ENCODE data around the gene PLAAT2. TPM values are rescaled to one million over a fixed set of nuclear protein-coding genes. Genes with fewer than 3 reads are reported as not detected.

Gene PLAAT2
- total and polyA plus RNA-seq, 2 of the 13 experiments (the other 11 are each of a cell fraction or from before 2014, with no cell fraction given) = 0.22 TPM; not detected in 1

GRCh38 chr11:63534895-63535461 lies 28.2 kb downstream of the PLAAT2 start (continued):
- TF ChIP-seq, protein P1, sequence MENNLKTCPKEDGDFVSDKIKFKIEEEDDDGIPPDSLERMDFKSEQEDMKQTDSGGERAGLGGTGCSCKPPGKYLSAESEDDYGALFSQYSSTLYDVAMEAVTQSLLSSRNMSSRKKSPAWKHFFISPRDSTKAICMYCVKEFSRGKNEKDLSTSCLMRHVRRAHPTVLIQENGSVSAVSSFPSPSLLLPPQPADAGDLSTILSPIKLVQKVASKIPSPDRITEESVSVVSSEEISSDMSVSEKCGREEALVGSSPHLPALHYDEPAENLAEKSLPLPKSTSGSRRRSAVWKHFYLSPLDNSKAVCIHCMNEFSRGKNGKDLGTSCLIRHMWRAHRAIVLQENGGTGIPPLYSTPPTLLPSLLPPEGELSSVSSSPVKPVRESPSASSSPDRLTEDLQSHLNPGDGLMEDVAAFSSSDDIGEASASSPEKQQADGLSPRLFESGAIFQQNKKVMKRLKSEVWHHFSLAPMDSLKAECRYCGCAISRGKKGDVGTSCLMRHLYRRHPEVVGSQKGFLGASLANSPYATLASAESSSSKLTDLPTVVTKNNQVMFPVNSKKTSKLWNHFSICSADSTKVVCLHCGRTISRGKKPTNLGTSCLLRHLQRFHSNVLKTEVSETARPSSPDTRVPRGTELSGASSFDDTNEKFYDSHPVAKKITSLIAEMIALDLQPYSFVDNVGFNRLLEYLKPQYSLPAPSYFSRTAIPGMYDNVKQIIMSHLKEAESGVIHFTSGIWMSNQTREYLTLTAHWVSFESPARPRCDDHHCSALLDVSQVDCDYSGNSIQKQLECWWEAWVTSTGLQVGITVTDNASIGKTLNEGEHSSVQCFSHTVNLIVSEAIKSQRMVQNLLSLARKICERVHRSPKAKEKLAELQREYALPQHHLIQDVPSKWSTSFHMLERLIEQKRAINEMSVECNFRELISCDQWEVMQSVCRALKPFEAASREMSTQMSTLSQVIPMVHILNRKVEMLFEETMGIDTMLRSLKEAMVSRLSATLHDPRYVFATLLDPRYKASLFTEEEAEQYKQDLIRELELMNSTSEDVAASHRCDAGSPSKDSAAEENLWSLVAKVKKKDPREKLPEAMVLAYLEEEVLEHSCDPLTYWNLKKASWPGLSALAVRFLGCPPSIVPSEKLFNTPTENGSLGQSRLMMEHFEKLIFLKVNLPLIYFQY (CRISPR knock-in tag; IDR thresholded peaks at IDR 0.05; ENCODE audit: borderline replicate concordance) = no peak
- TF ChIP-seq AGO1 (IDR thresholded peaks at IDR 0.05; ENCODE audit: low read depth, low read length, poor library complexity, severe bottlenecking) = no peak
- TF ChIP-seq ARID2 (CRISPR knock-in tag; IDR thresholded peaks at IDR 0.05; ENCODE audit: borderline replicate concordance) = no peak
- no peak for TF ChIP-seq ZNF354B (CRISPR knock-in tag; IDR thresholded peaks at IDR 0.05)
- no peak for TF ChIP-seq ZNF446 (CRISPR knock-in tag; IDR thresholded peaks at IDR 0.05)
- TF ChIP-seq RBM22 (optimal IDR thresholded peaks at IDR 0.05; ENCODE audit: low read length) = no peak
- TF ChIP-seq TCF12 (IDR thresholded peaks at IDR 0.05) = no peak
- no peak for TF ChIP-seq TCF12 (CRISPR knock-in tag; IDR thresholded peaks at IDR 0.05)
- TF ChIP-seq HOMEZ (CRISPR knock-in tag; IDR thresholded peaks at IDR 0.05; ENCODE audit: low read depth) = no peak
- no peak for TF ChIP-seq MAF1 (CRISPR knock-in tag; IDR thresholded peaks at IDR 0.05; ENCODE audit: borderline replicate concordance)
- TF ChIP-seq, protein P2, sequence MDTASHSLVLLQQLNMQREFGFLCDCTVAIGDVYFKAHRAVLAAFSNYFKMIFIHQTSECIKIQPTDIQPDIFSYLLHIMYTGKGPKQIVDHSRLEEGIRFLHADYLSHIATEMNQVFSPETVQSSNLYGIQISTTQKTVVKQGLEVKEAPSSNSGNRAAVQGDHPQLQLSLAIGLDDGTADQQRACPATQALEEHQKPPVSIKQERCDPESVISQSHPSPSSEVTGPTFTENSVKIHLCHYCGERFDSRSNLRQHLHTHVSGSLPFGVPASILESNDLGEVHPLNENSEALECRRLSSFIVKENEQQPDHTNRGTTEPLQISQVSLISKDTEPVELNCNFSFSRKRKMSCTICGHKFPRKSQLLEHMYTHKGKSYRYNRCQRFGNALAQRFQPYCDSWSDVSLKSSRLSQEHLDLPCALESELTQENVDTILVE (CRISPR knock-in tag; IDR thresholded peaks at IDR 0.05) = no peak
- no peak for TF ChIP-seq ZNF317 (CRISPR knock-in tag; IDR thresholded peaks at IDR 0.05)
- no peak for TF ChIP-seq TAF15 (IDR thresholded peaks at IDR 0.05; ENCODE audit: low read depth, low read length, poor library complexity, severe bottlenecking)
